Hematopoietic multipotent progenitor cell treated with erythropoietin and hydrocortisone succinate and interleukin-3 and kit ligand, for 8 days (in vitro differentiated cells): ENCODE measurements around the gene EVX2.

Experiments
- DNase-seq: peaks from one replicate; pipeline ENCODE4 v3.0.0-alpha.2; 2015

EVX2 gene

DNA sequence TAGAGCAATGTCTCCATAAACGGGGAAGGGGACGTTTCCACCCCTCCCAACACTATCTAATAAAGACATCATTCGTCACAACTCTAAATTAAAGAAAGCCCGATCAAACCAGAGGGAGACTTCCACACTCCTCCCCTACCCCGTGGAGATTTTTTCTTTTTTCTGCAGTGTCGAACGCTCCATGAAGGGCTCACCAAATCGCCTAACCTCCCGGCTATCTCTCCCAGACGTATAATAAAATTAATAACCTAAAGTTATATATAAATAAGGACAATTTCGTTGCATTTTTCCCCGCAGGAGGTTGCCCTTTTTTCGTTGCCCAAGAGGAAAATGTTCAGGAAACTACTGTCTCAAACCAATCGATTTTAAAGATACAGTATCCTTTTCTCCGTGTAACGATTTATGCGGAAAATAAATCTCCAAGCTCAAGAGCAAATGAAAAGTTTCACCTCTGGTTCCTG is 2.4 kb downstream of the EVX2 start:
- DNase-seq: no peak

DNA sequence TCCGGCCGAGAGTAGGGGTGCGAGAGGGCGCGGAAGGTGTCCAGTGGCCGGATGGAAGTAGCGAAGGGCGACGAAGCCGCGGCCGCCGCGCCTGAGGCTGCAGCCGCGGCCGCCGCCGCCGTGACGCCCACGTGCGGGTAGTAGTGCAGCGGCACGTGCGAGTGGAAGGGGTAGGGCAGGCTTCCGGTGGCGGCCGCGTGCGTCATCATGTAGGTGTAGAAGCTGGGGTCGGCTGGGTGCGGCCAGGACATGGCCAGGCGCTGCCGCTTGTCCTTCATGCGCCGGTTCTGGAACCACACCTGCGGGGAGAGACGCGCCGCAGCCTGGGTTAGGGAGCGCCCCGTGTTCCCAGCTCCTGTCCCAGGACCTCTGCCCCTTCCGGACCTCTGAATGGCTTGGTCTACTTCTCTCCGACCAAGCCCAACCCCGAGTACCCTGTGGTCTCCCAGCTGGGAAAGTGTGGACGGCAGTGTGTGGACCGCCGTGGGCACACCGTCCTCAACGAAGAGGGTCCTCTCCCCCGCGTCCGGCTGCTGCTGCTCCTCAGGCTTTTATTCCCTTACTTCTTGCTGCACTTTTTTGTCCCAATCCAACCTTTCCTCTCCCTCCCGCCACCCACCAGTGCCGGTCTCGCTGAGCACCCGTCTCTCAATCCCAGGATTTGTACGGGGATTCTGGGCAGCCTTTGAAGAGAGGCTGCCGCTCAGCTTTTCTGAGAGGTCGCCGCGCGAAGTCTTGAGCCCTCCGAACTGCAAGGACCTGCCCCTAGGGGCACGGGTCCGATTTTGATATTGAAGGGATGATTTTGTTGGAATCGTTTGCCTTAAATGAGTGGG is 3.0 kb downstream of the EVX2 start:
- DNase-seq: no peak

DNA sequence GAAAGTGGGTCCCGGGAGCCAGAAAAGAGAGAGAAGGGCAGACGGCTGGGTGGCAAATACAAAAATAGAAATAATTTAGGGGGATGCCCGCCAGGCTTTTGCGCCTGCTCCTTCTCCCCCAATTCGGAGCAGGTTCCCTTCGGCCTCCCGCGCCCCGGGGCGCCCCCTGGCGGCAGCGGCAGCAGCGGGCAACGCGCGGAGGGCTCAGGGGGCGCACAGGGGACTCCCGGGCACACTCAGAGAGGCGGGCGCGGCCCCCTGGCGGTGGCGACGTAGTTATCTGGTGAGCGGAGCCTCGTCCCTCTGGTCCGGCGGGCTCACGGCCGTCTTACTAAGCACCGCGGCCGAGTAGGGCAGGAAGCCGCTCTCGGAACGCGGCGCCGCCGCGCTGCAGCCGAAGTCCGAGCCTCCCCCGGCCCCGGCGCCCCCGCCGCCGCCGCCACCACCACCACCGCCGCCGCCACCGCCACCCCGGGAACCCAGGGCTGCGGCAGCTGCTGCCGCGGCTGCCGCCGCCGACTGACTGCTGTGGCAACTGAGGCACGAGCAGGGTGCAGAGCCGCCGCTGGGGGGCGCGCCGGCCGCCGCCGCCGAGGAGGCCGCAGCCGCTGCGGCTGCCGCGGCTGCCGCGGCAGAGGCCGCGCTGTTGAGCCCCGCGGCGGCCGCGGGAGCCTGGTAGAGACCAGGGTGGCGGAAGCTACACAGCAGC is 3.8 kb downstream of the EVX2 start:
- DNase-seq: peak; percentile 66

DNA sequence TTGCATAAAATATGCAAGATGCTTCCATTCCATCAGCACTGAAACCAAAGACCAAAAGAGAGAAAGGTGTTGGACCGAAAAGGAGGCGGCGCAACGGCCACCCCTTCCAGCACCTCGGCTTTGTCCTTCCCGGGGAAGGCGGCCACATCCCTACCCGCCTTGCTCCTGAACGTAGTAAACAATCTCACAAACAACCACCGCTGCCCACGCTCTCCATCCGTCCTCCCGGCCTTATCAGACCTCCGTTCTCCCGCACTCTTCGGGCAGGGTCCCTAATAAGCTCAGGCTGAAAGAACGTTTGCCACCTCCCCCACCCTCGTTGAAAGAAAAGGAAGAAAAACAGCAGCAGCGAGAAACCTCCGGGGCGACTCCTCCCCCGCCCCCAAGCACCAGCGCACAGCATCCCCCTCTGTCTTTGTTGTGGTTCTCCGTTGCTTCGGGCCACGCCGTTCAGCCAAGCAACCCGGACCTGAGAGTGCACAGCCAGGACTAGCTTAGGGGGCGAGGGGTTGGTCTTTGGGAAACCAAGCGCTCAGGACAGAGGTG is 4.4 kb downstream of the EVX2 start:
- no peak for DNase-seq

DNA sequence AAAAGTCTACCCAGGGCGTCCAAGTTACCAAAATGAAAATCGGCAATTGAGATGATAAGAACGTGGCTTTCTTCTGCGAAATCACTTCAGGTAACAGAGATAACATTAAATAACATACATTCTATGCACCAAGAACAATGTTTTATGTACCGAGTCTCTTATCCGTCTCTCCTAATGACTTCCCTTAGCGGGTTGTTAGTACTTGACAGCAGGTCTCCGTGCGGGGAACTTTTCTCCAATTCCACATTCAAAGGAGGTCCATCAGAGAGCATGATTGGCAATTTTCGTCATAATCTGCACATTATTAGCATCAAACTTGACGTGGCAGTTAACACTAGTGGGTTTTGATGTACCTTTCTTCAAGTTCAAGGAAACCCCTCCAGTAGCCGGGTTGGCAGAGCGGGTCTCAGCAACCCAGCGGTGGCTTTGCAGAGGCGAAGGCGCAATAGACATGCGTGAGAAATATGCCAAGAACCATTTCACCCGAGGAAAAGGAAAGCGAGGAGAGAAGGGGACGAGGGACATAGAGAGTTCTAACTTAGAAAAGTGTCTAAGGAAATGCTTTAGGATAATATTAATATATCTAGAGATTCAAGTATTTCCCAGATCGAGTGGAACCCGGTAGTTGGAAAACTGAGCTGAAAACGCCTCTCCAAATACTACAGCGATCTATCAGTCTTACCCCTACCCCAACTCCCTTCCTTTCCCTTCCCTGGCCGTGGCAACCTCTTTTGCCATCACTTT is 5.0 kb downstream of the EVX2 start:
- DNase-seq: no peak

DNA sequence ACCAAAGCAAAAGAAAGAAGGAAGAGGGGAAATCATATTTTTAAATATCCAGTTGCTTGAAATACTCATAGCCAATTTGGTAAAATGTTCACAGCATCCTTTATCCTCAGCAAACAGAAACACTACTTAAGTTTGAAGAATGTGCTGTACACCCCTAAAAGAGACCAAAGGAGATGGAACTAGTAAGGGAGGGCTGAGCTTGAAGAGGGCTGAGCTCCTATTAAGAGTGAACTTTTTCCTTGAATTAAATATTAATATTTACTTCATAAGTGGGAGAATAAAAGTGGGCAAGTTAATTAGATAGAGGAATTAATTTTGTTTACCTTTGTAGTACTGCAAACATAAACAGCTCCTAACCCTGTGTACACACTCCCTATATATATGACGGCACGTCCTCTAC is 7.0 kb downstream of the EVX2 start:
- no peak for DNase-seq

DNA sequence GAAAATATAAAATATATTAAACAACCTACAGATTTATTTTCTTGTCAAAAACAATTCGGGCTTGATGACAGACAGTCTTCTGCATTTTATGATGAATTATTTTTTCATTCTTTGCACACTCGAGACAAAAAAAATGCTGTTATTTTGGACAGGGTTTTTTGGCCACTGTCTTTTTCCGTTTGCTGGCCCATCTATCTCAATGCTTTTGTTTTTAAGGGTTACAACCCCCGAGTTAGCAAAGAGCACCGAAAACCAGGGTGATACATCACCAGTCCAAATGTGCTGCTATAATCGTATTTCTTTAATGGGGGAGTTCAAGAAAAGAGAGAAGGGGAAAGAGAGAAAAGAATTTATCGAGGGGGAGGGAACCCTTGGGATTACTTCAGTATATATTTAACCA is 7.7 kb downstream of the EVX2 start:
- no peak for DNase-seq

DNA sequence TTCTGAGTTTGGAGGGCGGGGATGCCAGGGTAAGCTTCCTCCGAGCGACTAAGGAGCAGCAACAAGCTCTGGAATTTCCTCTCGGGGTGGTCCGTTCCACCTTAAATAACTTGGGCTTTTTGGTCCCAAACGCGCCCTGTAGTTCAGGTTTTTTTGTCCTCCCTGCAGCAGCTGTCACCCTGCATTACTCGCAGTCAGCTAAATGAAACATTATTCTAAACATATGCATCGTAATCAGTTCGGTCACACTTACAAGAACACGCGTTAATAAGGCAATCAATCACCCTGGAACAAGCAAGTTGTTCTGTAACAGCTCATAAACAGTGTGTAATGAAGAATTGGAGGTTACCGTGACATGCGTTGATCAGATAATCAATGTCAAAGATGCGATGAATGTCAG is 8.3 kb downstream of the EVX2 start:
- DNase-seq: no peak

DNA sequence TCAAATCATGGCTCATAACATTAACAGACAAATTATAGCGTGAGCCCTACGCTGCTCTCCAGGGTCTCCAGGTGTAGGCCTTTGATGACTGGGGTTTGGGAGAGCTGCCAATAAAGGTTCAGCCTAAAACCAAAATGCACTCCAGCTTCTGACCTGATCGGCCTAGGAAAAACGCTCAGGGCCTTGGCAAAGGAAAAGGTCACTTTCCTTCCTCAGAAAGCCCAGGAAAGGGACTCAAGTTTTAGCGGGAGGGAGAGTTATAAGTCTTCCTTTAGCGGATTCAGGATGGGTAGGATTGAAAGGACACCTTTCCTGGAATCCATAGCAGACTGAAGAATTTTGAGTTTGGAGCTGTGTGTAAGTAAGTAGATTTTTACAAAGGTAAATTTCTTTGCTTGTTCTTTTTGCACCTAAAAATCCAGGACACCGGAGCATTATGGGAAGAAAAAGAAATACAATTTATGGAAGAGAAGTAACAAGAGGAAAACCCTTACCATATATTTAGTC is 8.8 kb downstream of the EVX2 start:
- no peak for DNase-seq

DNA sequence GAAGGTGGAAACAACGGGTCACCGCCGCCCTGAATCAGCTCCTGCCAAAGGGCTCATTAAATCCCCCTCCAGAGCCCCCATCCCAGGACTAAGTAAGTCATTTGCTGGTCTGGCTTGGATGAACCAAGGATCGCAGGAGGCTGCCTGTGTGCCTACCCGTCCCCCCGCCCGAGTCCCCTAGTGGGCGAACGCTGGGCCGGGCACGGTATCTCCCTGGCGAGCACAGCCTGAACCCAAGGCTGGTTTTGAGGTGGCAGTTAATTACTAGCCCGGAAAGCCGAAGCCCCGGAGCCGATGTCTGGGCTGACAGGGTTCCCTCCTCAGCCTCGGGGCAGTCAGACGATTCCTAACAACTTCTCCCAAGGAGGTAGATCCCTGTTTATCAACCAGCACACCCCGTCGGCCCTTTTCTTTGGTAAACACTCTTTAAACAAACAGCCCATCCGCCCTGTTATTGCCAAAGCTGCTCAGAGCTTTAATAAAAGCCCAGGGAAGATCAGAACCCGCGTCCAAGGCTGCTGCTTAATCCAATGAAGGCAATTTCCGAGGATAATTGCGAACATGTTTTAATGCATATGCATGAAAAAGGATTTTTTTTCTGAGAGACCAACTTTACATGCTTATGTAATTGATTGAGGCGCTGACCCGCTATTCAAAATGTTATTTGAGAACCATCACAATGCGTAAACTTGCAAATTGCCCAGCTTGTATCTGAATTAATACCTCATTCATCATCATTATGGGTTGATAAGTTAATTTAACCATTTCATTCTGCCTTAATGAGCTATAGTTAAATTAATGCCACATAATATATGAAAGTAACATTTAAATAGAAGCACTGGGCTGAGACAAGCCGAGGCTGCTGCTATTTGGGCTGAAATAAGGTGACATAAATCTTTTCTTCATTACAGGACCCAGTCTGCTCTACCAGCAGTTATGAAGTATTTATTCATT is 10.5 kb downstream of the EVX2 start:
- DNase-seq: no peak

DNA sequence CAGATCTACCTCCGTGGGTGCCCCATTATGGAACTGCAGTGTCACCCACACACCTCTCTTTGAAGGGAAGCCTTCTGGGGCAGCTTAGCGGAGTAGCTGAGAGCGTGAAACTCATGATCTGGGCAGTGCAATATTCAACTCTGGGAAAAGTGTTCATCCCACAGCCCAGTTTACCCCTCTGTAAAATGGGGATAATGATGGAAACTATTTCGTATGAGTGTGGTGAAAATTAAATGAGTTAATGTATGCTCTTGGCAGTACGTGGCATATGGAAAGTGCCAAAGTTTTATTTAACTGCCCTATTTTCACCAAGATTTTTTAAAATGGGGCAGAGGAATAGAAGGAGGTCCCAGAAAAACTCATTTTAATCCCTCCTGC is 11.5 kb downstream of the EVX2 start:
- no peak for DNase-seq

DNA sequence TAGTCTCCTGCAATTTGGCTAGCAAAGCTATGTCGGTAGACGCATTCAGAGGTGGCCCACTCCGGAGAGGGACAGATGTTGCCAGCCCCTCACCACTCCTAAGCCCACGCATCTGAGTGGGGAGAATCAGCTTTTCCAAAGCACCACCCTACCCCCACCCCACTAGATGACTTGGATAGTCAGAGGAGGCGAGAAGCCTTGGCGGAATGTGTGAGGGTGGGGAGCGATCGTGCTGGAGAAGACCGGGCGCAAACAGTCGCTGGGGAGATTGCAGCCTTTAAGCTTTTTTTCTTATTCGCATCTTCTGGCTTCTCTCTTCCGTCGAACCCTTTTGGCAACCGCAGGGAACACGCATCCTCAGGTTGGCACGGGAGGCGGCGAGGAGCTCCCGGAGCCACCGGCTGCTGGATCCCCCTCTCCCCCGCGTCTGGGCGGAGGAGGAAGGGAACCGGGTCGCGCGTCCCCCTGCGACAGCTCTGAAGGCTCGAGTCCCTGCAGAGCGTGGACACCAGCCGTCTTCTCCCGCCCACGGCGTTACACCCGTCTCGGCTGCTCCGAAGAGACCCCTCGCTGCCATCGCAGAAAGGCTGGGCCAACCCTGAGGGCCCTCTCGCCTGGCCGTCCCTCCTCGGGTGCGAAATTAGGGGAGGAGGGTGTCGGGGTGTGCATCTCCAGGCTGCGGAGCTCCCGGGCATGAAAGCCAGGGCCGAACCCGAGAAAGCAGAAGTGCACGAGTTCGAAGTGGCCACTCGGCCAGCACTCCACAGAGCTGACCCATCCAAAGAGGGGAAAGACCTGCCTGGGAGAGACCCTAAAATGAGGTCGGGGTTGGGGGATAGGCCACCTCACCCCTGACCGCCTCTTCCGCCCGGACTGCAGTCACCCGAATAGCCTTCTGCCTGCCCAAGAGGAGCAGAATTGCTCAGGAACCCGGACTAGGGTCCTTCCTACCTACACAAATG is 12.2 kb downstream of the EVX2 start:
- DNase-seq: no peak

DNA sequence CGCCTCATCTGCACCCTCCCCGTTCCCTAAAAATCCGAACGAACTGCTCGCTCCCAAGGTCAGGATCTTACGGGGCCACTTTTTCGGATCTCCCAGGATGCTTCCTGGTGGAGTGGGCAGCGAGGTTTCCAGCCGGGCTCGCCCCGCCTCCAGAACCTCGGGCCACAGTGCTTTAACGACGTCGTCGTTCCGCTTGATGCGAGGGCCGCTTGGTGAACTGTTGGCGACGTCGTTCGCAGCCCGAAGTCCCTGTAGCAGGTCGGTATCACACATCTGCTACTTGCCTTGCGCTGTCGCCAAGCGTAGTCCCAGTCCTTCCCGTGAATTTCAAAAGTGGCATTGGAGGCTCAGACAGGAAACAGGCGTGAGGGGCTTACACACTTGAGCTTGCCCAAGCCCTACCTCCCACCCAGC is 15.3 kb downstream of the EVX2 start:
- DNase-seq: no peak

DNA sequence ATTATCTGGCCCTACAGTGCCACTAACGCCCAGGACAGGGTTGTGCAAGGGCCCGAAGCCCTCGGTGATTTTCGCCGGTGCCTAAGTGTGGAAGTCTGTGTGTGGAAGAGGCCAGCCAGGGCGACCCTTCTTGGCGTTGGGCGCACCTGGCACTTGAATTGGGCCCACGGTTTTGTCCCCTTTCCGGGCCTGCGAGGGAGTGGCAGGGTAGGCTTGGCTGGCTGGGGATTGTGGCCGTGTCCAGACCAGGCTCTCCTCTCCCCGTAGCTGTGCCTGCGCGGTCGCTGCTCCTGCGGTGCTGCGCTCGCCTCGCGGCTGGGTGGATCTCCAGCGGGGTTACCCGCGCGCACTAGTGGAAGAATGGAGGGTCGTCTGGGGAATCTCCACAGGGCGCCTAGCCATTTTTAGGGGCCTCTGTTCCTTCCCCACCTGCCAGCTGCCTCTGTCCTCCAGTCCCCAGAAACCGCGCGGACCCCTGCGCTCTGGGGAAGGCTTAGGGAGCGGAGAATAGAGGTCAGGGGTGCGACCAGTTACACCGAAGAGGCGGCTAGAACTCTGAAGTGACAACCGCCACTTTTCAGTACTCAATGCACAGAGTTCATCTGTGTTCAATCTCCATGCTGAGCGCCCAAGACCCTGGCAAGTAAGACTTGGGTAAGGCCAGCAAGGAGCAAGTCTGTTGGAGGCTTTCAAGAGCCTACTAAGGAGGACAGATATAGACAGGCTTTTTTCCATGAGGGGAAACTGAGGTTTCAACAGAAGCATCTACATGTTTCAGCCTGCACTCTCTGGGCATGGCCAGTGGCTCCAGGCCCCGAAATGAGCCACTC is 16.0 kb downstream of the EVX2 start:
- no peak for DNase-seq

DNA sequence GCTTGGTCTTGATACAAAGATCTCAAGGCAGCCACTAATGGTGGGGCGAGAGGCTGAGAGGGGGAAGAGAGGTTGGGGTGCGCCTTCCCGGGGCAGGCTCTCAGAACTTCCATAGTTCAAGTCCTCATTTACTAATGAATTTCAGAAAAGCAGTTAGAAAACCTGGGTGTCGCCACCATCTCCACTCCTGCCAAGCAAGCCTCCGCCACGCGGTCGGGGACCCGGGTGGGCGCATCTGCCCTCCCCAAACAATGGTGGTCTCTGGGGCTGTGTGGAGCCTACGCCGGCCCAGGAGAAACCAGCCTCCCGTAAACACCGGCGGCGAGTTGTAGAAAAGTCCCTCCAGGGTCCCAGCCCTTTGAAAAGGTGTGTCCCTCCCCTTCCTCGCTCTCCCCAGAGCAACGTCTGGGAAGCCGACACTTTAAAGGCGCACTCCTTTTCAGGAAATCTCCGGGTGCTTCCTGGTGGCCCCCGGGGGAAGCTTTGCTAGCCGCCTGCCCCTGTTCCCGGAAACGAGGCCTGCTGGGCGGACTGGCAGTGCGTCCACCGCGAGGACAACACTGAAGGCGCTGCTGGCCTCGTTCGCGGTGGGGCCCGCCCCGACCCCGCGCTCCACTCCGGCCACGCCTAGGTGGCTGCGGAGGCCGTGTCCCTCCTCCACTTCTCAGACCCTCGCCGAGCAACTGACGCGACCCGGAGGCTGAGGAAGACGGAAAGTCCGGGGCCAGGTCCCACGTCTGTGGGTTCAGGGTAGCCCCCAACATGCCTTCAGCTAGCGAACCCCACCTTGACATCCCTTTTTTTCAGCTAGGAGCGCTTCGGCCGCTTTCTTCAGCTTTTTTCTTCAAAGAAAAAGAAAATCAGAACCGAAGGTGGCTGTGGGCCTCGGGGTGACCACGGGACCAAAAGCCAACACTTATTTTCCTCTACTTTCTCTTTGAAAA is 16.8 kb downstream of the EVX2 start:
- DNase-seq: no peak

DNA sequence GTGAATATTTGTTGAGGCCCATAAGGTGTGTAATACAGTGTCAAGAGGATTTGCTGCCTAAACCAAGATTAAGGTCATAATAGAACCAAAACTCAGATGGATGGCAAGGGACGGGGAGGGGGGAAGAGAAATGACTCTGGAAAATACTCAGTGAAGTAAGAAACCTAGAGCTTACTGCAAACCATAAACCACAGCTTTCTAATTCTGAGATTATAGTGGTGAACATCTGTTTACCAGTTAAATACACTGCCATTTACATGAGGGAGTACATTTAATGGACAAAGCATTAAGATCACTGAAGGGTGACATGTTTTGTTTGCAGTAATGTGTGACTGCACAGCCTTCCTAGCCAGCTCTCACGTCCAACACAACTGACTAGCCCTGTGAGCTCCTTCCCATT is 19.8 kb downstream of the EVX2 start:
- no peak for DNase-seq

DNA sequence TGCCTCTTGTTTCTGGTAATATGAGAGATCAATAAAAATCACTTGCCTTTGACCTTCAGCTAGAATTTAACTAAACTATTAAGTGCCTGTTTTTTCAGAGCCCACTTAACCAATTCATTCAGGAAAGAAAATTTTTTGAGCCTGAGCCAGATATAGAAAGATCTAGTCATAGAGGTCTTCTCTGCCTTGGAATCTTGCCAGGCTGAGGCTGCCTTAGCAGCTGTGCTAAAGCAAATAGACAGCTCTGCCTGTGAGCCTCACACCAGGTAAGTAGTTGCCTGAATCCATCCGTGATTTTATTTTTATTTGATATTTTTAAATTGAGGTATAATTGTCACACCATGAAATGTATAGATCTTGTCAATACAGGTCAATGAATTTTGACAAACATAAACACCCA is 27.4 kb downstream of the EVX2 start:
- no peak for DNase-seq

DNA sequence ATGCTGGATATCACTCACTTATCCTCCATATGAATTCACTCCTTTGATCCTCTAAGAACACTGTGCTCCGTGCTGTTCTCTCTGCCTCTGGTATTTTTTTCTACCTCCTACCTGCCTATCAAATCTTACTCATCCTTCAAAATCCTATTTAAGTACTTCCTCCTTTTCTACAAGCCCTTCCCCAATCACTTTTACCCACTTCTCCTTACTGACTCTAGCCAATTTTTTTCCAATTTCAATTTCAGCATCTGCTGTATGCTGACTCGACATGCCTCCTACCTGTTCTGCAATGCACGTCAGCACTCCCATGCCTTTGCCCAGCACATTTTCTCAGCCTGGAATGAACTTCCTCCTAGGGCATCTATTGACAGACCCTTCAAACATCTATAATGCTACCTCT is 44.4 kb downstream of the EVX2 start:
- no peak for DNase-seq

DNA sequence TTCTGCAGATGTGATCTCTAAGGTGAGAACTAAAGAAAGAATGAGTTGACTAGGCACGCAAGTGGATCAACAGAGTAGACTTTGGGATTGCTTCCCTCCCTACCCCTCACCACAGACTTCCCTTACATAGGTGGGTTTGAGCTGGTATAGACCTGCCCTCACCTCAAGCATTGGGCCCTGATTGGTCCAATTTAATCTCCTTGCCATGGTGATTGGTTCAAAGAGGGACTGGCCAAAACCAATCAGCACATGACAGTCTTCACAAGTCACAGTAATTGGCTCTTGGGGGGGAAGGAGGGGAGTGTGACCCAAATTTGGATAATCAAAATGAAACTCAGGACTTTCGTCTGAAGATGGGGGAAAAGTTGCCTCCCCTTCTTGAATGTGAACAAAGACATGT is 45.1 kb downstream of the EVX2 start:
- DNase-seq: no peak
